Hepatocyte (in vitro differentiated cells): Measurements from ENCODE around the gene C6orf52. TPM values are rescaled to one million over a fixed set of nuclear protein-coding genes. Genes with fewer than 3 reads are reported as not detected.

Source experiments
- DNase-seq: peaks from one replicate; pipeline ENCODE4 v3.0.0-alpha.2; 2016; ENCODE audit warnings: low spot score
- H2AFZ ChIP-seq: fragments of 200-600 bp; sonication (generic); 2 replicates; pipeline ENCODE4 v1.6.0; 2016; ENCODE audit warnings: antibody characterized with exemption, mild to moderate bottlenecking
- H3K27ac ChIP-seq: fragments of 200-600 bp; sonication (generic); 2 replicates; pipeline ENCODE4 v1.5.1; 2016; ENCODE audit warnings: mild to moderate bottlenecking
- H3K27me3 ChIP-seq: fragments of 200-600 bp; sonication (generic); 2 replicates; pipeline ENCODE4 v1.6.1; 2016
- H3K36me3 ChIP-seq: fragments of 200-600 bp; sonication (generic); replicated peaks from 2 replicates; pipeline ENCODE4 v1.5.1; 2016; ENCODE audit warnings: low read depth; ENCODE audit not compliant: insufficient read depth
- H3K4me1 ChIP-seq: fragments of 200-600 bp; sonication (generic); 2 replicates; pipeline ENCODE4 v1.5.1; 2016; ENCODE audit warnings: mild to moderate bottlenecking, moderate library complexity; ENCODE audit not compliant: insufficient read depth
- H3K4me2 ChIP-seq: fragments of 200-600 bp; sonication (generic); 2 replicates; pipeline ENCODE4 v1.6.0; 2016
- H3K4me3 ChIP-seq: fragments of 200-600 bp; sonication (generic); 2 replicates; pipeline ENCODE4 v1.5.1; 2016; ENCODE audit warnings: mild to moderate bottlenecking
- H3K79me2 ChIP-seq: fragments of 200-600 bp; sonication (generic); 2 replicates; pipeline ENCODE4 v1.6.0; 2017; ENCODE audit warnings: mild to moderate bottlenecking
- H3K9me2 ChIP-seq: fragments of 200-600 bp; sonication (generic); replicated peaks from 2 replicates; pipeline ENCODE4 v1.6.0; 2017; ENCODE audit warnings: mild to moderate bottlenecking; ENCODE audit not compliant: insufficient read depth
- H3K9me3 ChIP-seq: fragments of 200-600 bp; sonication (generic); 2 replicates; pipeline ENCODE4 v1.5.1; 2016; ENCODE audit warnings: low read depth, mild to moderate bottlenecking
- H4K20me1 ChIP-seq: fragments of 200-600 bp; sonication (generic); 2 replicates; pipeline ENCODE4 v1.6.0; 2016; ENCODE audit warnings: mild to moderate bottlenecking; ENCODE audit not compliant: insufficient read depth, poor library complexity, severe bottlenecking
- EZH2 ChIP-seq: fragments of 200-600 bp; sonication (generic); IDR thresholded peaks from 2 replicates; pipeline ENCODE4 v1.6.1; 2016; ENCODE audit warnings: antibody characterized with exemption, mild to moderate bottlenecking, borderline replicate concordance
- EZH2phosphoT487 ChIP-seq: fragments of 200-600 bp; sonication (generic); IDR thresholded peaks from one replicate; pipeline ENCODE4 v1.6.1; 2018; ENCODE audit warnings: antibody characterized with exemption, mild to moderate bottlenecking, low read depth, moderate library complexity; ENCODE audit not compliant: unreplicated experiment, severe bottlenecking
- WGBS: methylation state at CpG from one replicate; pipeline ENCODE4 v1.1.6; 2016; ENCODE audit warnings: low lambda C conversion rate; ENCODE audit errors: missing lambda C conversion rate; 5-methylcytosine and 5-hydroxymethylcytosine counted together
- polyA plus RNA-seq: library from polyadenylated mRNA; unstranded; fragments of >200 nt; fragmentation: Nextera tagmentation; extraction: Ambion mirVana; gene quantifications from 2 replicates; pipeline ENCODE4 v1.2.1, GENCODE V29; 2016
- total RNA-seq: library from RNA; depleted of rRNA; stranded (reverse); fragments of >200 nt; gene quantifications from 2 replicates; pipeline ENCODE4 v1.2.3, GENCODE V29; 2014
- TF ChIP-seq, protein P1 (sequence below): fragments of 200-600 bp; sonication (generic); IDR thresholded peaks from 2 replicates; pipeline ENCODE4 v1.5.1; 2016; ENCODE audit warnings: antibody characterized with exemption, mild to moderate bottlenecking; ENCODE audit not compliant: poor library complexity

C6orf52 gene
- total and polyA plus RNA-seq, 2 experiments from 2014 or later: 1.2 to 6.8 TPM

- H3K4me1 ChIP-seq: no peaks in the 10 kb centered on the region
- no peaks in the 10 kb centered on the region for H3K27me3 ChIP-seq
- no peak overlapping the region for H3K27ac ChIP-seq
- H3K4me3 ChIP-seq: no peak overlapping the region
- TF ChIP-seq, protein P1, sequence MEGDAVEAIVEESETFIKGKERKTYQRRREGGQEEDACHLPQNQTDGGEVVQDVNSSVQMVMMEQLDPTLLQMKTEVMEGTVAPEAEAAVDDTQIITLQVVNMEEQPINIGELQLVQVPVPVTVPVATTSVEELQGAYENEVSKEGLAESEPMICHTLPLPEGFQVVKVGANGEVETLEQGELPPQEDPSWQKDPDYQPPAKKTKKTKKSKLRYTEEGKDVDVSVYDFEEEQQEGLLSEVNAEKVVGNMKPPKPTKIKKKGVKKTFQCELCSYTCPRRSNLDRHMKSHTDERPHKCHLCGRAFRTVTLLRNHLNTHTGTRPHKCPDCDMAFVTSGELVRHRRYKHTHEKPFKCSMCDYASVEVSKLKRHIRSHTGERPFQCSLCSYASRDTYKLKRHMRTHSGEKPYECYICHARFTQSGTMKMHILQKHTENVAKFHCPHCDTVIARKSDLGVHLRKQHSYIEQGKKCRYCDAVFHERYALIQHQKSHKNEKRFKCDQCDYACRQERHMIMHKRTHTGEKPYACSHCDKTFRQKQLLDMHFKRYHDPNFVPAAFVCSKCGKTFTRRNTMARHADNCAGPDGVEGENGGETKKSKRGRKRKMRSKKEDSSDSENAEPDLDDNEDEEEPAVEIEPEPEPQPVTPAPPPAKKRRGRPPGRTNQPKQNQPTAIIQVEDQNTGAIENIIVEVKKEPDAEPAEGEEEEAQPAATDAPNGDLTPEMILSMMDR: no peak
- TF ChIP-seq EZH2: no peak
- TF ChIP-seq EZH2phosphoT487: no peak
- DNase-seq: no peak
- 61% methylated on average over 3 of the region's 3 CpGs for WGBS
- H2AFZ ChIP-seq: no peak overlapping the region
- H3K9me3 ChIP-seq: no peaks in the 10 kb centered on the region
- H3K4me2 ChIP-seq: no peak overlapping the region
- no peaks in the 10 kb centered on the region for H3K36me3 ChIP-seq
- no peaks in the 10 kb centered on the region for H3K79me2 ChIP-seq
- no peaks in the 10 kb centered on the region for H3K9me2 ChIP-seq
- H4K20me1 ChIP-seq: no peaks in the 10 kb centered on the region
These were observed 51.2 kb downstream of the C6orf52 start for GRCh38 chr6:10643201-10643651.

- no peaks in the 10 kb centered on the region for H3K9me2 ChIP-seq
- no peak overlapping the region for H2AFZ ChIP-seq
- TF ChIP-seq EZH2 (no peak), EZH2phosphoT487 (no peak)
- TF ChIP-seq, protein P1: no peak
- DNase-seq: no peak
- no peak overlapping the region for H3K4me3 ChIP-seq
- no peaks in the 10 kb centered on the region for H3K79me2 ChIP-seq
- no peaks in the 10 kb centered on the region for H4K20me1 ChIP-seq
- H3K9me3 ChIP-seq: no peaks in the 10 kb centered on the region
- H3K36me3 ChIP-seq: no peaks in the 10 kb centered on the region
- no peak overlapping the region for H3K27ac ChIP-seq
- no peaks in the 10 kb centered on the region for H3K4me1 ChIP-seq
- H3K27me3 ChIP-seq: no peaks in the 10 kb centered on the region
- H3K4me2 ChIP-seq: no peak overlapping the region
- WGBS: 90% methylated on average over 3 of the region's 3 CpGs
These were observed 52.9 kb downstream of the C6orf52 start for GRCh38 chr6:10641528-10641927.

DNA sequence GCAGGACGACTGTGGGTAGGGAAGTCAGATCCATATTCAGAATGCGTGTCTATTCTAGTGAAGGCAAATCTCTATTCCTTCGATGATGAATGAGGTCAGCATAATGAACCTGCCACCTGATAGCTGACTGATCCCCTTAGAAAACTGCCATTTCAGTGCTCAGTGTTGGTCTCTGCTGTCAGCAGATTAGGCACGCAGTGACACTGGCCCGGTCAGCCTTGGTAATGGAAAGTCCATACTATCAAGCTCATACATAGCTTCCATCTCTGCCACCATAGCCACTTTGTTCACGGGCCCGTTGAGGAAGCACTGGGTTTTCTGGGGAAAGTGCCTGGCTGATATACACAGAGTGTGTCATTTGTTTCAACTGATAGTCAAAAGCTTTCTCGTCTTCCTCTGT lies 54.0 kb downstream of the C6orf52 start:
- no peak for DNase-seq
- no peaks in the 10 kb centered on the region for H3K9me3 ChIP-seq
- no peaks in the 10 kb centered on the region for H4K20me1 ChIP-seq
- no peaks in the 10 kb centered on the region for H3K79me2 ChIP-seq
- H3K4me2 ChIP-seq: no peak overlapping the region
- TF ChIP-seq, protein P1: no peak
- TF ChIP-seq EZH2: no peak
- H3K4me3 ChIP-seq: no peak overlapping the region
- H3K4me1 ChIP-seq: no peaks in the 10 kb centered on the region
- H2AFZ ChIP-seq: no peak overlapping the region
- H3K27me3 ChIP-seq: no peaks in the 10 kb centered on the region
- whole genome bisulfite sequencing: 94% methylated on average over 8 of the region's 8 CpGs
- H3K36me3 ChIP-seq: no peaks in the 10 kb centered on the region
- H3K9me2 ChIP-seq: no peaks in the 10 kb centered on the region
- H3K27ac ChIP-seq: no peak overlapping the region

DNA sequence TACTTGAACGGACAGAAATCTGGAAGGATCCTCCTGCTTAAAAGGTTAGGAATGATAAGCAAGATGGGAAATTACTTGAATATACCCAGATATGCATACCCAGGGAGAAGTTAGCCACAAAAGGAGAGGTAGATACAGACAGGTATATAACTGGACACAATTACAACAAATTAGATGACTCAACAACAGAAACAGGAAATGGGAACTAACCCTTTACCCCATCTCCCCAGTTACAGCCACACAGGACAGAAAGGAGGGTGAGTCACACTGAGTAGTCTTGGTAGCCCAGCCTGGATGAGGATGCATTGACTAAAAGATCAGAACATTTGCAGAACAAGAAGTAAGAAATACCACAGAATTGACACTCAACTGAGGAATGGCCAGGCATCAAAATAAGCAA lies 61.2 kb downstream of the C6orf52 start:
- H3K4me1 ChIP-seq: no peaks in the 10 kb centered on the region
- H3K9me3 ChIP-seq: no peaks in the 10 kb centered on the region
- no peaks in the 10 kb centered on the region for H3K36me3 ChIP-seq
- H3K4me2 ChIP-seq: no peak overlapping the region
- DNase-seq: peak; percentile 25
- TF ChIP-seq, protein P1: no peak
- TF ChIP-seq EZH2phosphoT487 (no peak), EZH2 (no peak)
- no peaks in the 10 kb centered on the region for H3K9me2 ChIP-seq
- no peak overlapping the region for H3K4me3 ChIP-seq
- no peaks in the 10 kb centered on the region for H3K79me2 ChIP-seq
- H3K27me3 ChIP-seq: no peaks in the 10 kb centered on the region
- no peak overlapping the region for H2AFZ ChIP-seq
- H4K20me1 ChIP-seq: no peaks in the 10 kb centered on the region
- 74% methylated on average over 1 of the region's 1 CpG for WGBS
- no peak overlapping the region for H3K27ac ChIP-seq
